Measurements from ENCODE around the gene MRPL51.

The MRPL51 gene

DNA sequence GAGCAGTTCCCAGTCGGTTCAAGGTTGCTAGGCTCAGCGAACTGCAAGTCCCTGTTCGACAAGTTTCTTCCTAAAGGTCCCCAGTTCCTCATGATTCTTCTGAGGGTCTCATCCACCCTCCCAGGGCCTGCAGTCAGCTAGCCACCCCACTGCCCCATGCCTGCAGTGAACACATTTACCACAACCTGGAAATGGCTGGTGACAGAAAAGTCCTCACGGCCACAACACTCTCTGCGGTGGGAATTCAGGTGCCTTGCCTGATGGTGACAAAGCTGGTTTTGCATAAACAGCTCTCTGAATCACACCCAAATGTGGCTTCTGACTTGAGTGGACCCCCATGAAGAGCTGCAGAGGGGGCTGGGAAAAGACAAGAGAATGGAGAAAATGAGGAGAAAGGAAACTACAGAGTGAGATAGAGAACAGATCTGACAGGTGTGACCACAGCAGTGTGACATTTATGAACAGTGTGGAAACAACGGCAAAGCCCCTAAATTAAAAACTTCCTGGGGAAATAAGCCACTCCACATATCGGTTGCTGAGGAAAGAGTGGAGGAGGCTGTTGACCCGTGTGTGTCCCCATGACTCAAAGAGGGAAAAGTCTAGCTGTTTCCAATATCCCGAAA is 49.6 kb downstream of the MRPL51 start:
- no peak overlapping the region for H3K18ac ChIP-seq (ENCODE audit: low read length)
- no peak overlapping the region for H3K27ac ChIP-seq (ENCODE audit: low read depth, low read length)
- H3K4me3 ChIP-seq (ENCODE audit: low read depth, low read length), result no peak overlapping the region

DNA sequence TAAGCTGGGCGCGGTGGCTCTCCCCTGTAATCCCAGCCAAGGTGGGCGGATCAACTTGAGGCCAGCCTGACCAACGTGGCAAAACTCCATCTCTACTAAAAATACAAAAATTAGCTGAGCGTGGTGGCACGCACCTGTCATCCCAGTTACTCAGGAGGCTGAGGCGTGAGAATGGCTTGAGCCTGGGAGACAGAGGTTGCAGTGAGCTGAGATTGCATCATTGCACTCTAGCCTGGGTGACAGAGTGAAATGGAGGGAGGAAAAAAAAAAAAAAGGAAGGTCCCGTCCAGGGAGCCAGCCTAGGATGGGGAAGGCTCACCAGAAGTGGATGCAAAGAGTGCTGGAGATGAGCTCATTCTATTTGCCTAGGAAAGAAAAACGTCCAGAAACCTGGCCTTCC is 50.2 kb downstream of the MRPL51 start:
- no peak for DNase-seq
- Histone ChIP-seq H3K4me2 (ENCODE audit: low read length) (no peak overlapping the region), H2AK5ac (ENCODE audit: low read length) (no peak overlapping the region), H3K18ac (ENCODE audit: low read length) (no peak overlapping the region), H3K9ac (ENCODE audit: low read length) (no peak overlapping the region), H3K23ac (ENCODE audit: low read length) (no peak overlapping the region), H3K27me3 (ENCODE audit: insufficient read depth, low read length) (no peaks in the 10 kb centered on the region), H3K14ac (ENCODE audit: low read length) (no peak overlapping the region), H2BK120ac (ENCODE audit: insufficient read depth, low read length, poor library complexity) (no peak overlapping the region), H4K12ac (ENCODE audit: low read depth, low read length) (no peak overlapping the region), H4K8ac (ENCODE audit: low read depth, low read length) (no peak overlapping the region), H3K9me3 (ENCODE audit: insufficient read depth, low read depth, low read length) (no peaks in the 10 kb centered on the region), H3K79me2 (ENCODE audit: control insufficient read depth, insufficient read depth, low read length, poor library complexity) (no peaks in the 10 kb centered on the region), H3K36me3 (ENCODE audit: control insufficient read depth in 1 of 2, insufficient read depth in 2 of 2, low read length in 2 of 2) (no peaks in the 10 kb centered on the region), H4K91ac (ENCODE audit: low read depth, low read length) (no peak overlapping the region), H3K4me1 (ENCODE audit: control insufficient read depth in 1 of 2, insufficient read depth in 2 of 2, low read length in 2 of 2) (no peaks in the 10 kb centered on the region), H3K4me3 (ENCODE audit: low read depth, low read length) (no peak overlapping the region), H2AFZ (ENCODE audit: insufficient read depth, low read length, poor library complexity) (no peak overlapping the region), H3K4ac (ENCODE audit: low read depth, low read length) (no peak overlapping the region), H2BK5ac (ENCODE audit: low read depth, low read length, poor library complexity) (no peak overlapping the region), H2BK12ac (ENCODE audit: low read length) (no peak overlapping the region), H3K79me1 (ENCODE audit: low read length) (no peaks in the 10 kb centered on the region), H3K27ac (ENCODE audit: low read depth, low read length) (no peak overlapping the region)
- no CpG with 5 or more reads among the region's 9 CpGs for WGBS (ENCODE audit: extremely low coverage, insufficient coverage, insufficient read length)

More for the DNA sequence above, 49.6 kb downstream of the MRPL51 start:
- Histone ChIP-seq H3K9ac (ENCODE audit: low read length) (no peak overlapping the region), H4K91ac (ENCODE audit: low read depth, low read length) (no peak overlapping the region), H3K14ac (ENCODE audit: low read length) (no peak overlapping the region), H4K8ac (ENCODE audit: low read depth, low read length) (no peak overlapping the region), H3K79me1 (ENCODE audit: low read length) (no peaks in the 10 kb centered on the region), H2BK5ac (ENCODE audit: low read depth, low read length, poor library complexity) (no peak overlapping the region), H3K4me2 (ENCODE audit: low read length) (no peak overlapping the region), H3K4ac (ENCODE audit: low read depth, low read length) (no peak overlapping the region), H3K27me3 (ENCODE audit: insufficient read depth, low read length) (no peaks in the 10 kb centered on the region), H3K4me1 (ENCODE audit: control insufficient read depth in 1 of 2, insufficient read depth in 2 of 2, low read length in 2 of 2) (no peaks in the 10 kb centered on the region), H2AFZ (ENCODE audit: insufficient read depth, low read length, poor library complexity) (no peak overlapping the region), H3K36me3 (ENCODE audit: control insufficient read depth in 1 of 2, insufficient read depth in 2 of 2, low read length in 2 of 2) (no peaks in the 10 kb centered on the region), H3K9me3 (ENCODE audit: insufficient read depth, low read depth, low read length) (no peaks in the 10 kb centered on the region), H3K23ac (ENCODE audit: low read length) (no peak overlapping the region), H3K79me2 (ENCODE audit: control insufficient read depth, insufficient read depth, low read length, poor library complexity) (no peaks in the 10 kb centered on the region), H2BK12ac (ENCODE audit: low read length) (no peak overlapping the region), H4K12ac (ENCODE audit: low read depth, low read length) (no peak overlapping the region), H2BK120ac (ENCODE audit: insufficient read depth, low read length, poor library complexity) (no peak overlapping the region), H2AK5ac (ENCODE audit: low read length) (no peak overlapping the region)
- DNase-seq, result no peak
- no CpG with 5 or more reads among the region's 9 CpGs for WGBS (ENCODE audit: extremely low coverage, insufficient coverage, insufficient read length)
